Retinal pigment epithelial cell (primary cell): Measurements from ENCODE around the gene MAP1A.
A peak's percentile ranks its signal among the peaks of the same experiment; 100 is the strongest.

Source experiments
- DNase-seq: peaks from one replicate; pipeline ENCODE4 v3.0.0-alpha.2; 2010; ENCODE audit warnings: low read depth
- H3K4me3 ChIP-seq: 2 replicates; pipeline ENCODE4 v1.5.1; 2011; ENCODE audit warnings: mild to moderate bottlenecking, low read length, control low read depth, moderate library complexity
- TF ChIP-seq, protein P1 (sequence below): conservative IDR thresholded peaks from 2 replicates; pipeline ENCODE4 v1.5.1; 2011; ENCODE audit warnings: low read depth, low read length, control low read depth, inconsistent platforms

The MAP1A gene

GRCh38 chr15:43517354-43518196 is at the start of gene MAP1A:
Gene MAP1A, plus strand, starts transcription at chr15:43517608. Its CDS starts 3,866 bp downstream, at chr15:43521474.
- peak within 1 kb of the TSS; percentile 58 for H3K4me3 ChIP-seq

GRCh38 chr15:43469867-43470266 is 47.5 kb upstream of the MAP1A start:
- no peak for DNase-seq
- TF ChIP-seq, protein P1, sequence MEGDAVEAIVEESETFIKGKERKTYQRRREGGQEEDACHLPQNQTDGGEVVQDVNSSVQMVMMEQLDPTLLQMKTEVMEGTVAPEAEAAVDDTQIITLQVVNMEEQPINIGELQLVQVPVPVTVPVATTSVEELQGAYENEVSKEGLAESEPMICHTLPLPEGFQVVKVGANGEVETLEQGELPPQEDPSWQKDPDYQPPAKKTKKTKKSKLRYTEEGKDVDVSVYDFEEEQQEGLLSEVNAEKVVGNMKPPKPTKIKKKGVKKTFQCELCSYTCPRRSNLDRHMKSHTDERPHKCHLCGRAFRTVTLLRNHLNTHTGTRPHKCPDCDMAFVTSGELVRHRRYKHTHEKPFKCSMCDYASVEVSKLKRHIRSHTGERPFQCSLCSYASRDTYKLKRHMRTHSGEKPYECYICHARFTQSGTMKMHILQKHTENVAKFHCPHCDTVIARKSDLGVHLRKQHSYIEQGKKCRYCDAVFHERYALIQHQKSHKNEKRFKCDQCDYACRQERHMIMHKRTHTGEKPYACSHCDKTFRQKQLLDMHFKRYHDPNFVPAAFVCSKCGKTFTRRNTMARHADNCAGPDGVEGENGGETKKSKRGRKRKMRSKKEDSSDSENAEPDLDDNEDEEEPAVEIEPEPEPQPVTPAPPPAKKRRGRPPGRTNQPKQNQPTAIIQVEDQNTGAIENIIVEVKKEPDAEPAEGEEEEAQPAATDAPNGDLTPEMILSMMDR: no peak
- H3K4me3 ChIP-seq: no peak overlapping the region

More at GRCh38 chr15:43517354-43518196, at the start of gene MAP1A:
- DNase-seq: no peak
- TF ChIP-seq, protein P1: no peak

DNA sequence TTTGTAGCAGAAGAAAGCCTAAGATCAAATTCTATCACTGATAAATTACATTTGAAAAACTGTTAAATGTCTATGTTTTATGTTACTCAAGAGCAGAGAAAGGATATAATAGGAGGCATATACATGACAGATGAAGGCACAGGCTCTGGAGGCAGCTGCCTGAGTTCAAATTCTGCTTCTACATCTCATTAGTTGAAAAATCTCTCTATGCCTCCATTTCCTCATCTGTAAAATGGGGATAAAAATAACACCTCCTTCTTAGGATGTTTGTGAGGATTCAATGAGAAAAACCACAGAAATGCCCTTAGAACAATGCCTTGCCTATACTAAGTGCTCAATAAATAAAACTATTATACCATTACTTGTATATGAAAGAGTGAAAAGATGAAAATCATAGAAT is 45.4 kb upstream of the MAP1A start:
- TF ChIP-seq, protein P1: no peak
- H3K4me3 ChIP-seq: no peak overlapping the region
- no peak for DNase-seq

GRCh38 chr15:43473885-43474284 is 43.5 kb upstream of the MAP1A start:
- no peak for DNase-seq
- TF ChIP-seq, protein P1: no peak
- H3K4me3 ChIP-seq: no peak overlapping the region

DNA sequence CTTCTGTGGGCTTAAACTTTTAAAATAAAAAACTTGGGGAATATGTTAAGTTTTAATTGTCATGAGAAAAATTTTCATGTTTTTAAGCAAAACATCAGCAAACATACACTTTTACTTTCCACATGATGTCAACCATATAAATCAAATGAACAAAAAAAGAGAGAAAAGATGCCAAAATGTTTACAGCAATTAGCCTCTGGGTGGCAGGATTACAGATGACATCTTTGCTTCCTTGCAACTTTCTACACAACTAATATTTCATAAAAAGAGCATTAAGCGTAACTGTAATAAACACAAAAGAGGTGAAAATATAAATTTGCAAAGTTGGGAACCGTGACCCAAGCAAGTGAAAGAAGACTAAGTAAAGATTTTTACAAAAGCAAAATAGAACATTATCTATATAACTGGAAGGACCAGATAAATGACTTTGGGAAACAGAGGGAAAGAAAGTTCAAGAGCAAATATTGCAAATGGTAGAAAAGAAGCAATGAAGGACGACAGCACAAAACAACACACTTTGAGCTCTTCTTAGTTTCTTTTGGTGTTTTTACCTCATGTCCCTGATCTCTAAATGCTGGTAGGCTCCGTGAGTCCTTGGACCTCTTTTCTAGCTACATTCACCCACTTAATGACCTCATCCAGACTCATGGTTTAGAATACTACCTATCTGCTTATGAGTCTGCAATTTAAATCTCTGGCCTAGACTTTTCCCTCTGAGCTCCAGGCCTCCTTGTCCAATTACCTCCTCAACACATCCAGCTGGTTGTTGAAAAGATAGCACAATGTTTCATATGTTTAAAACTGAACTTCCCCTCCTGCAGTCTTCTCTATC is 33.9 kb upstream of the MAP1A start:
- no peak overlapping the region for H3K4me3 ChIP-seq
- TF ChIP-seq, protein P1: peak; percentile 48
- no peak for DNase-seq

- no peak overlapping the region for H3K4me3 ChIP-seq
- TF ChIP-seq, protein P1: no peak
- DNase-seq: no peak
Observed at GRCh38 chr15:43484455-43484854, 33.0 kb upstream of the MAP1A start.
